HEK293T (cell line): ENCODE data around the gene FAM98A.

Experiments used
- CTCF ChIA-PET: fragments of 350-600 bp; formaldehyde crosslinking; extraction: SDS; loops from one replicate; lab custom pipeline; 2021; ENCODE audit warnings: antibody characterized with exemption, inconsistent platforms; lab: Yijun Ruan, JAX
- POLR2A ChIA-PET: fragments of 350-600 bp; formaldehyde crosslinking; extraction: SDS; loops from one replicate; lab custom pipeline; 2020; ENCODE audit warnings: antibody characterized with exemption, inconsistent platforms; lab: Yijun Ruan, JAX
- DNase-seq: peaks from one replicate; pipeline ENCODE4 v3.0.0; 2012; ENCODE audit warnings: mixed read lengths; ENCODE audit errors: extremely low spot score
- ARNT ChIP-seq: fragments of 450-650 bp; IDR thresholded peaks from 2 replicates; pipeline ENCODE4 v1.6.1; 2017; ENCODE audit warnings: mild to moderate bottlenecking
- BHLHE40 ChIP-seq: fragments of 450-650 bp; IDR thresholded peaks from 2 replicates; pipeline ENCODE4 v1.6.1; 2016; ENCODE audit warnings: mild to moderate bottlenecking, moderate library complexity, borderline replicate concordance
- CTBP1 ChIP-seq: fragments of 450-650 bp; IDR thresholded peaks from 2 replicates; pipeline ENCODE4 v1.6.1; 2016; ENCODE audit warnings: borderline replicate concordance
- ELF4 ChIP-seq: fragments of 450-650 bp; IDR thresholded peaks from 2 replicates; pipeline ENCODE4 v1.6.1; 2017; ENCODE audit warnings: antibody characterized with exemption
- FOXA1 ChIP-seq: fragments of 450-650 bp; IDR thresholded peaks from 2 replicates; pipeline ENCODE4 v1.6.1; 2016; ENCODE audit warnings: mild to moderate bottlenecking
- FOXK2 ChIP-seq: fragments of 450-650 bp; IDR thresholded peaks from 2 replicates; pipeline ENCODE4 v1.6.1; 2016; ENCODE audit warnings: mild to moderate bottlenecking
- FOXM1 ChIP-seq: fragments of 450-650 bp; IDR thresholded peaks from 2 replicates; pipeline ENCODE4 v1.6.1; 2017; ENCODE audit warnings: mild to moderate bottlenecking, borderline replicate concordance
- HDGF ChIP-seq: fragments of 450-650 bp; IDR thresholded peaks from 2 replicates; pipeline ENCODE4 v1.6.1; 2017; ENCODE audit warnings: antibody characterized with exemption, borderline replicate concordance
- L3MBTL2 ChIP-seq: fragments of 450-650 bp; conservative IDR thresholded peaks from 2 replicates; pipeline ENCODE4 v1.6.1; 2016; ENCODE audit warnings: mild to moderate bottlenecking
- LEF1 ChIP-seq: fragments of 450-650 bp; IDR thresholded peaks from 2 replicates; pipeline ENCODE4 v1.6.1; 2017; ENCODE audit warnings: mild to moderate bottlenecking, borderline replicate concordance
- NFRKB ChIP-seq: fragments of 450-650 bp; IDR thresholded peaks from 2 replicates; pipeline ENCODE4 v1.6.1; 2016; ENCODE audit warnings: mild to moderate bottlenecking, moderate library complexity
- SP1 ChIP-seq: fragments of 450-650 bp; IDR thresholded peaks from 2 replicates; pipeline ENCODE4 v1.6.1; 2017
- SUZ12 ChIP-seq: fragments of 450-650 bp; IDR thresholded peaks from 2 replicates; pipeline ENCODE4 v1.6.1; 2016; ENCODE audit warnings: mild to moderate bottlenecking
- TARDBP ChIP-seq: fragments of 450-650 bp; IDR thresholded peaks from 2 replicates; pipeline ENCODE4 v1.6.1; 2016
- ZNF384 ChIP-seq: fragments of 450-650 bp; IDR thresholded peaks from 2 replicates; pipeline ENCODE4 v1.6.1; 2016
- TF ChIP-seq, protein P1 (sequence below): fragments of 450-650 bp; IDR thresholded peaks from 2 replicates; pipeline ENCODE4 v1.6.1; 2016

The FAM98A gene

DNA sequence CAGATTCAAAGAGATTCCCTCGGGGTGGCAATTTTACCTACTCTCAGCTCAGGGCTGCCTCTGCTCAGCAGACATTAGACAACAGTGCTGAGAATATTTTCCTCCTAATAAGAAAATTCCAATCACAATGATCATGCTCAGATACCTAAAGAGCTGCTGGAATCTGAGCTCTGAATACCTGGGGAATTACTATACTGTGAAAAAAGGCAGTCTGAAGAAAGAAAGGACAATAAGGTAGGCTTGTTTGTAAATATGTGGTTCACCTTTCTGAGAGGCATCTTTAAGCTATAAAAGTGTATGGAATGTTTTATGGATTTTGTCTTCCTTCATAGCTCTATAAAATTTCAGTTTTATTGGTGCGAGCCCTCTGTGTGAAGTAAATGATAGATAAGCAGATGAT is 34.2 kb upstream of the FAM98A start:
- ChIA-PET POLR2A (no interaction called here), CTCF (no interaction called here)
- no peak for DNase-seq
- TF ChIP-seq L3MBTL2 (no peak), ZNF384 (no peak), LEF1 (no peak), FOXM1 (no peak), SP1 (no peak), TARDBP (no peak), NFRKB (no peak), FOXA1 (no peak), SUZ12 (no peak), CTBP1 (no peak), BHLHE40 (no peak), ARNT (no peak), ELF4 (no peak)
- TF ChIP-seq, protein P1, sequence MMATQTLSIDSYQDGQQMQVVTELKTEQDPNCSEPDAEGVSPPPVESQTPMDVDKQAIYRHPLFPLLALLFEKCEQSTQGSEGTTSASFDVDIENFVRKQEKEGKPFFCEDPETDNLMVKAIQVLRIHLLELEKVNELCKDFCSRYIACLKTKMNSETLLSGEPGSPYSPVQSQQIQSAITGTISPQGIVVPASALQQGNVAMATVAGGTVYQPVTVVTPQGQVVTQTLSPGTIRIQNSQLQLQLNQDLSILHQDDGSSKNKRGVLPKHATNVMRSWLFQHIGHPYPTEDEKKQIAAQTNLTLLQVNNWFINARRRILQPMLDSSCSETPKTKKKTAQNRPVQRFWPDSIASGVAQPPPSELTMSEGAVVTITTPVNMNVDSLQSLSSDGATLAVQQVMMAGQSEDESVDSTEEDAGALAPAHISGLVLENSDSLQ: no peak

DNA sequence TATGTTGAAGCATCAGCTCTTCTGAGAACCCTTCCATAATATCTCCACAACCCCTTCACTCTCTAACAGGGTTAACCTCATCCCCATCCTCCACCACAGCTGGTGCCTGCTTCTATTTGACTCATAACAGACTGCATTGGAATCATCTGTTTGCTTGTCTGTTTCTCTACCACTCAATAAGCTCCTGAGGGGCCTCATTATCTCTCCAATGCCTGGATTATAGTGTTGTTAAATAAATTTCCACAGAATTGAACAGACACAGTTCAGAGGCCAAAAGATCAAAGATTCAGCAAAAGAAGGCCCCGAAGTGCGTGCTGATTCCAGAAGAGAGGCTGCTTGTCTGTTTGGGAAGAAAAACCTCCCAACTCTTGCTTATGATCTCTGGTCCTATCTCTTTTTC is 33.7 kb upstream of the FAM98A start:
- ChIA-PET CTCF (no interaction called here), POLR2A (no interaction called here)
- no peak for DNase-seq
- TF ChIP-seq FOXM1: no peak
- no peak for TF ChIP-seq SUZ12
- no peak for TF ChIP-seq TARDBP
- no peak for TF ChIP-seq ELF4
- no peak for TF ChIP-seq LEF1
- no peak for TF ChIP-seq FOXK2
- no peak for TF ChIP-seq SP1
- TF ChIP-seq NFRKB: no peak
- TF ChIP-seq FOXA1: no peak
- no peak for TF ChIP-seq CTBP1

DNA sequence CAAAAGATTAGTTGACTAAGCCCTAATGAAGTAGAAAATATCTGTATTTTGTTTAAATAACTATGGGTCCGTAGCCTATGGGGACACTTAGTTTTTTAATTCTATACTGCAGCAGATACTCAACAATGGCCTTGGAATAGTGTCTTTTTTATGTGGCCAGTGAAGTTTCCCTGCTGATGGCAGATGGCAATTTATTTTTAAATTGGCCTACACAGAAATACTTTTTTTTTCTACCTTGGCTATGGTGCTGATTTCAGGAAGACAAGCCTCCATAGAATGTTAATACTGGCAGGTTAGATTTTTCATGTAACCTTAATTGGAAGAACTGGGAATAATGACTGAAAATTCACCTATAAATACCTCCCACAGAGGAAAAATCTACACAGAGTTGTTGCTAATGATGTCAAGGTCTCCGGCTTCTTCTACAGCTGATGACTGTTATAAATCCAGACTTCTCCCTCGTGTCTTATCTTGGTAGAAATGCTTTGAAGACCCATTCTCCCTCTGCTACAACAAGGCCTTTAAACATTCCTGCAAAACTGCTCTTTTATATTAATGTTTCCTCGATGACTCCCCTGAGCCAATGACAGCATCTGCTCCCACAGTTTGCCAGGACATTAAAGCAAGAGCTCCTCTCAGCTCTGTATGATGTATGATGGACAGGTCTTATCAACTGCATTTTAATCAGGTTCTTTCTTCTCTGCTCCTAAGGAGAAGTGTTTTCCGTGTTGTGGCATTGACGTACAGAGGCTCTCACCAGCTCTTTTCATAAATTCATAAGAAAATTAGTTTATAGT is 29.1 kb upstream of the FAM98A start:
- TF ChIP-seq BHLHE40 (no peak), ARNT (no peak), ELF4 (no peak), L3MBTL2 (no peak), SP1 (no peak), CTBP1 (no peak), ZNF384 (no peak), FOXA1 (no peak), HDGF (no peak), LEF1 (no peak), SUZ12 (no peak), FOXK2 (no peak), FOXM1 (no peak), NFRKB (no peak)
- TF ChIP-seq, protein P1: no peak
- POLR2A ChIA-PET: no interaction called here
- CTCF ChIA-PET: no interaction called here
- DNase-seq: no peak

GRCh38 chr2:33619028-33619427 is 19.9 kb upstream of the FAM98A start:
- ChIA-PET CTCF (no interaction called here), POLR2A (no interaction called here)
- no peak for DNase-seq
- TF ChIP-seq ARNT: no peak
- TF ChIP-seq NFRKB: no peak
- no peak for TF ChIP-seq SP1
- no peak for TF ChIP-seq TARDBP
- no peak for TF ChIP-seq LEF1
- TF ChIP-seq ELF4: no peak
- no peak for TF ChIP-seq L3MBTL2
- TF ChIP-seq, protein P1: no peak
- TF ChIP-seq ZNF384: no peak
- TF ChIP-seq CTBP1: no peak
- no peak for TF ChIP-seq FOXA1

DNA sequence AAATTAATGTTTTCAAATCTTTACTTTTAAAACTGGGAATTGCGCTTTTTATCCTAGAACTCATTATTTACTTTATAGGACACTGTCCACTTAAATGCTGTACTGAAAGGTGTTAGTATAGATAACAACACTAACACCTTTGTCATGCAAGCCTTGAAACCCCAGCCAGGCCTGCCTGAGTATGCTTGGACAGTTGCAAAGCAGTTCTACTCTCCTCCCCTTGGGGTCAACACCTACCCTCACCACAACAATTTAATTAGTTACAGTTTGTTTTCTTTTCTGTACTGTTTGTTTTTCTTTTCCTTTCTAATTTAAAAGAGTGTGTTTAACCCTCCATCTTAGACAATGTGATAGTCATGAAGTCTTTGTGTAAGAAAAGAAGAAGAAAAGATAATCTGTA is 18.9 kb upstream of the FAM98A start:
- DNase-seq: no peak
- TF ChIP-seq L3MBTL2 (no peak), CTBP1 (no peak), SUZ12 (no peak), LEF1 (no peak), TARDBP (no peak), NFRKB (no peak), SP1 (no peak)
- ChIA-PET CTCF (no interaction called here), POLR2A (no interaction called here)

DNA sequence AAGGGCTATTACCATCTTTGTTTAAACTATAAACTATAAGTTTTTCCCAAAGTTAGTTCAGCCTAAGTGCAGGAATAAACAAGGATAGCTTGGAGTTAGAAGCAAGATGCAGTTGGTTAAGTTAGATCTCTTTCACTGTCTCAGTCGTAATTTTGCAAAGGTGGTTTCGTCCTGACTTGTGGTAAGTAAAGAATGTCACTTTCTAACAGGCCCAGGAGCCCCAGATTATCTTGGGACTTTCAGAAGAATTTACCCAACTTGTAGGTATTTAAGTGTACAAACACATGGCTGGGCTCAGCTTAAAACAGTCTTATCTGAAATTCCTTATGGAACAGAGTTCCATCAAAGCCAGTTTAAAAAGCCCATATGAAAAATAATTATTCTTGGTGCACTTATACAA is 18.3 kb upstream of the FAM98A start:
- CTCF ChIA-PET: no interaction called here
- POLR2A ChIA-PET: no interaction called here
- TF ChIP-seq ZNF384: no peak
- TF ChIP-seq FOXM1: no peak
- TF ChIP-seq ARNT: no peak
- no peak for TF ChIP-seq FOXA1
- no peak for TF ChIP-seq HDGF
- no peak for TF ChIP-seq TARDBP
- no peak for TF ChIP-seq BHLHE40
- TF ChIP-seq FOXK2: no peak
- no peak for TF ChIP-seq SUZ12
- no peak for TF ChIP-seq L3MBTL2
- TF ChIP-seq CTBP1: no peak
- no peak for TF ChIP-seq NFRKB
- DNase-seq: no peak
